Nephron progenitor cell (in vitro differentiated cells): Measurements from ENCODE around the gene MYO1D.
A peak's percentile ranks its signal among the peaks of the same experiment; 100 is the strongest.
"Not testable (repeated sequence)": the region's sequence is repeated elsewhere in the genome, so short reads cannot be mapped to it uniquely, and the experiment has no call there.

Experiments
- DNase-seq: peaks from one replicate; pipeline ENCODE4 v3.0.0; 2021
- H3K27ac Mint-ChIP-seq: 2 replicates; pipeline ENCODE4 v1.8.0; 2021; ENCODE audit warnings: mild to moderate bottlenecking, moderate library complexity, mixed read lengths
- H3K27me3 Mint-ChIP-seq: 2 replicates; pipeline ENCODE4 v1.8.0; 2021; ENCODE audit warnings: mild to moderate bottlenecking, low read depth, mixed read lengths; ENCODE audit not compliant: poor library complexity
- H3K36me3 Mint-ChIP-seq: 2 replicates; pipeline ENCODE4 v1.8.0; 2021; ENCODE audit warnings: low read depth, mixed read lengths
- H3K4me1 Mint-ChIP-seq: 2 replicates; pipeline ENCODE4 v1.8.0; 2021; ENCODE audit warnings: mixed read lengths
- H3K4me3 Mint-ChIP-seq: 2 replicates; pipeline ENCODE4 v1.8.0; 2021; ENCODE audit warnings: mild to moderate bottlenecking, moderate library complexity, mixed read lengths
- H3K9me3 Mint-ChIP-seq: 2 replicates; pipeline ENCODE4 v1.8.0; 2021; ENCODE audit warnings: mild to moderate bottlenecking, moderate library complexity, mixed read lengths
- CTCF ChIP-seq: fragments of 200-600 bp; sonication (generic); IDR thresholded peaks from 2 replicates; pipeline ENCODE4 v1.5.0; 2021; ENCODE audit warnings: antibody characterized with exemption

MYO1D gene

GRCh38 chr17:32876417-32877163 lies at the start of gene MYO1D:
Gene MYO1D (minus strand): TSS chr17:32877124. CDS start chr17:32876872, 252 bp downstream.
- H3K27ac Mint-ChIP-seq: no peak within 1 kb of the TSS
- no peaks in the 10 kb centered on the region for H3K9me3 Mint-ChIP-seq
- TF ChIP-seq CTCF: peak; percentile 25
- H3K4me3 Mint-ChIP-seq: peak within 1 kb of the TSS; percentile 91
- DNase-seq: peak; percentile 65
- peaks cover 21% of the 10 kb centered on the region for H3K4me1 Mint-ChIP-seq
- peaks cover 39% of the 10 kb centered on the region for H3K27me3 Mint-ChIP-seq
- no peaks in the 10 kb centered on the region for H3K36me3 Mint-ChIP-seq

DNA sequence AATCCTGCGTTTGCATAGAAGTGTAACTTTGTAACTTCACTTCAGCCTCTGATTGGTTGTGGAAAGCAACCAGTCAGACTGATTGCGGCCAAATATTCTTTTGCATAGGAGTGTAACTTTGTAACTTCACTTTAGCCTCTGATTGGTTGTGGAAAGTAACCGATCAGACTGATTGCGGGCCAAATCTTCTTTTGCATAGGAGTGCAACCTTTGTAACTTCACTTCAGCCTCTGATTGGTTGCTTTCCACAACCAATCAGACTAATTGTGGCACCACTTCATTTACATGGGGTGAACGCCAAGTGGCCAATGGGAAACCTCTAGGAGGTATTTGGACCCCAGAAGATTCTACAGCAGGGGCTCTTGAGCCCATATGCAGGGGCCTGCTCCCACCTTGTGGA lies 49.3 kb upstream of the MYO1D start:
- Mint-ChIP-seq H3K27ac (no peak overlapping the region), H3K4me3 (no peak overlapping the region), H3K36me3 (peaks cover 5% of the 10 kb centered on the region), H3K27me3 (no peaks in the 10 kb centered on the region), H3K9me3 (peaks cover 16% of the 10 kb centered on the region), H3K4me1 (peaks cover 6% of the 10 kb centered on the region)
- no peak for TF ChIP-seq CTCF
- no peak for DNase-seq

DNA sequence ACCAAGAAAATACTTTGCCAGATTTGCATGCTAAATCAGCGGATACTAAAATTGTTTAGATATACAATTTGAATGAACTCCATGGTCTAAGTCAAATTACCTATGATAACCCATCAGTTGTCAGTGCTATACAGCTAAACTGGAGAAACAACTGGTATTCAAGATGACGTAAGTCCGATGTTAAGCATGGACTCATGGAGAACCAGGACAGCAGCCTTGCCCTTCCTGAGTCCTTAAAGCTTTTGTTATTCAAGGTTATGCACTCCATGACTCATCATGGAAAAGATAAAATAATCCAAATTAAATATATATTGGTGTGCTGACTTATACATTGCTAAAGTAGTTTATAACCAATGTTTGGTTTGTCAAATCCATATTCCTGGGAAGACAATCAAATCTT lies 47.0 kb upstream of the MYO1D start:
- Mint-ChIP-seq H3K4me1 (peaks cover 13% of the 10 kb centered on the region), H3K9me3 (peaks cover 26% of the 10 kb centered on the region)
- H3K4me3 Mint-ChIP-seq, H3K27ac Mint-ChIP-seq, DNase-seq, H3K36me3 Mint-ChIP-seq, H3K27me3 Mint-ChIP-seq: not testable (repeated sequence)

DNA sequence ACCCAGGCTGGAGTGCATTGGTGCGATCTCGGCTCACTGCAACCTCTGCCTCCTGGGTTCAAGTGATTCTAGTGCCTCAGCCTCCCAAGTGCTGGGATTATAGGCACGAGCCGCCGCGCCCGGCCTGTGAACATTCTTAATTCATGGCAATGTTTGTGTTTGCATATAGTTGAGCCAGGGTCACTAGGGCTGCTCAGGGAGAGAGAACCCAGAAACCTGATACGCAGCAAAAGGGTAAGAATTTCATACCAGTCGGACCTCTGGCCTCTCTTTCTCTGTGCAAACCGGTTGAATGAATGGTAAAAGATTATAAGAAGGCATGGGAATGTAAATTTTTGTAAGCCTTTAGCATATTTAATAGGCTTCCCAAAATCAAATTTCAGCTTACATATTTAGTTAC lies 44.1 kb upstream of the MYO1D start:
- peaks cover 7% of the 10 kb centered on the region for H3K4me1 Mint-ChIP-seq
- no peak for TF ChIP-seq CTCF
- H3K27ac Mint-ChIP-seq: peak overlapping the region; percentile 57
- H3K4me3 Mint-ChIP-seq: no peak overlapping the region
- H3K36me3 Mint-ChIP-seq: peaks cover 6% of the 10 kb centered on the region
- H3K27me3 Mint-ChIP-seq: peaks cover 5% of the 10 kb centered on the region
- peaks cover 26% of the 10 kb centered on the region for H3K9me3 Mint-ChIP-seq
- no peak for DNase-seq

- DNase-seq: no peak
- peaks cover 7% of the 10 kb centered on the region for H3K4me1 Mint-ChIP-seq
- peaks cover 6% of the 10 kb centered on the region for H3K36me3 Mint-ChIP-seq
- TF ChIP-seq CTCF: no peak
- peaks cover 26% of the 10 kb centered on the region for H3K9me3 Mint-ChIP-seq
- peaks cover 7% of the 10 kb centered on the region for H3K27me3 Mint-ChIP-seq
- no peak overlapping the region for H3K27ac Mint-ChIP-seq
- H3K4me3 Mint-ChIP-seq: no peak overlapping the region
These were observed 43.4 kb upstream of the MYO1D start for GRCh38 chr17:32920293-32920692.

DNA sequence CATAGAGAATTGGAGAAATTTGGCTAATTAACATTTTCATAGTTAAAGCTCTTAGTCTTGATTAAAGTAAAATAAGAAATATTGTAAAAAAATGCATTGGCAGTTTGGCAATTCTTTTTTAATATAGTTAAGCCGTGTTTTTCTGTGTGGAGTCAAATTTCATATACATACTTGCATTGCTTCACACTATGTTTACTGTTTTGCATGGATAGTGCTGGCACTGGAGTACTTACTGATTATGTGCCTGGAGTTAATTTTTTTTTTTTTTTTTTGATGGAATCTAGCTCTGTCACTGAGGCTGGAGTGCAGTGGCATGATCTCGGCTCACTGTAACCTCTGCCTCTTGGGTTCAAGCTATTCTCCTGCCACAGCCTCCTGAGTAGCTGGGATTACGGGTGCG lies 43.0 kb upstream of the MYO1D start:
- H3K9me3 Mint-ChIP-seq: peaks cover 26% of the 10 kb centered on the region
- DNase-seq, H3K27ac Mint-ChIP-seq, H3K4me3 Mint-ChIP-seq, H3K36me3 Mint-ChIP-seq, H3K27me3 Mint-ChIP-seq, H3K4me1 Mint-ChIP-seq: not testable (repeated sequence)

DNA sequence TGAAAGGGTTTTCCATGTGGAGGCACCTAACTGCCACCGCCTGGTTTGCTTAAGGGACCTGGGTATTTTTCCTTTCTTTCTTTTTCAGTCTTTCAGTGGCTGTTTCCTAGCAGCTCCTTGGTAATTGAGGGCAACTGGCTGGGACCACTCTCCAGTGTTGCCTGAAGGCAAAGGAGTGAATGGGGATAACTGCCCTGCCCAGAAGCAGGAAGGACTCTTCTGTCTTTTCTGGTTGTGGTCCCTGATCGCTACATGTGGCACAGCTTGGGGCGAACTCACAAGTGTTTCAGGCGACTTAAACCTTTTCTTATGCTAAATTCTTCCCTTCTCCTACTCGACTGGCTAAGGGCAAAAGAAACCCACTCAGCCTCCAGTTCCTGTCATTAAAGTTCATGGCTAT lies 40.9 kb upstream of the MYO1D start:
- no peak for TF ChIP-seq CTCF
- Mint-ChIP-seq H3K27me3 (peaks cover 7% of the 10 kb centered on the region), H3K4me3 (no peak overlapping the region), H3K36me3 (peaks cover 6% of the 10 kb centered on the region), H3K4me1 (peaks cover 12% of the 10 kb centered on the region), H3K9me3 (peaks cover 15% of the 10 kb centered on the region), H3K27ac (no peak overlapping the region)
- no peak for DNase-seq
